Measurements from ENCODE around the gene LRRC49.
"Not testable (repeated sequence)": the region's sequence is repeated elsewhere in the genome, so short reads cannot be mapped to it uniquely, and the experiment has no call there.

The LRRC49 gene

DNA sequence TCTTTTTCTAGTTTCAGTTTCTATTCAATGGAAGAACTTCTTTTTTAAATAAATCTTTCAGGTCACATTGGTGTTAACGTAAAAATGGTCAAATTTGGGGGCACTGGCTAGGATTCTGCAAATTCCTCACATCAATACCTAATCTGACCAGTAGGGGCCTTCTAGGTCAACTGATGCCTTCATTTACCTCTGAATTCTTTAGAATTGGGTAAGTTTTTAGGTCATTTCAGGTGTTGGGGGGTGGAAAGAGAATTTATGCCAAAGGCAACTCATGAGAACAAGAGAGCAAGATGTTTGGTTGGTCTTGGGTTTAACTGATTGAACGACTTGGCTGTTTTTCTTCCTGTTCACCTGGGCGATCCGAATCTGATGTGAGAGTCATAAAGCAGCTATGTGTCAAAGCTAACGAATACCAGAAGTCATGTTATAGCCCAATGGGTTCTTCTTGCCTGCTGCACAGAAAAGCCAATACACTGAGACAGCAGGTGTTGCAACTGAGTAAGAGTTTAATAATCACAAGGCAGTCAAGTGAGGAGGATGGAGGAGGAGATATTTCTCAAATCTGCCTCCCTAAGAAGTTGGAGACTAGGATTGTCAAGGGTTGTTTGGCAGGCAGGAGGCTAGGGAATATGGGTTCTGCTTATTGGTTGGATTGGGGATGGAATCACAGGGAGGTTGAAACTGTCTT, 15.3 kb downstream of the LRRC49 start:
- Histone ChIP-seq H3K4me1 (ENCODE audit: control insufficient read depth, insufficient read depth, low read length) (no peaks in the 10 kb centered on the region), H3K9me3 (replicated peaks; ENCODE audit: low read length) (no peaks in the 10 kb centered on the region), H3K36me3 (ENCODE audit: insufficient read depth, low read length) (peaks cover 4% of the 10 kb centered on the region), H3K4me3 (ENCODE audit: low read length) (no peak overlapping the region), H3K4me2 (ENCODE audit: low read length) (no peak overlapping the region), H3K27me3 (ENCODE audit: control insufficient read depth, insufficient read depth, low read length) (no peaks in the 10 kb centered on the region), H3K9ac (ENCODE audit: low read depth, low read length) (no peak overlapping the region)

- no peaks in the 10 kb centered on the region for H3K9me3 ChIP-seq (replicated peaks; ENCODE audit: low read length)
- H3K4me2 ChIP-seq (ENCODE audit: low read length) = no peak overlapping the region
- peaks cover 4% of the 10 kb centered on the region for H3K36me3 ChIP-seq (ENCODE audit: insufficient read depth, low read length)
- no peak overlapping the region for H3K4me3 ChIP-seq (ENCODE audit: low read length)
- H3K4me1 ChIP-seq (ENCODE audit: control insufficient read depth, insufficient read depth, low read length) = no peaks in the 10 kb centered on the region
- no peak overlapping the region for H3K9ac ChIP-seq (ENCODE audit: low read depth, low read length)
- H3K27me3 ChIP-seq (ENCODE audit: control insufficient read depth, insufficient read depth, low read length) = no peaks in the 10 kb centered on the region
Measured at GRCh38 chr15:70910958-70911357, 18.3 kb downstream of the LRRC49 start.

GRCh38 chr15:70912187-70912586, 19.6 kb downstream of the LRRC49 start:
- H3K36me3 ChIP-seq (ENCODE audit: insufficient read depth, low read length) = peaks cover 4% of the 10 kb centered on the region
- H3K27me3 ChIP-seq (ENCODE audit: control insufficient read depth, insufficient read depth, low read length) = no peaks in the 10 kb centered on the region
- no peaks in the 10 kb centered on the region for H3K4me1 ChIP-seq (ENCODE audit: control insufficient read depth, insufficient read depth, low read length)
- no peak overlapping the region for H3K4me2 ChIP-seq (ENCODE audit: low read length)
- H3K4me3 ChIP-seq (ENCODE audit: low read length) = no peak overlapping the region
- no peaks in the 10 kb centered on the region for H3K9me3 ChIP-seq (replicated peaks; ENCODE audit: low read length)
- H3K9ac ChIP-seq (ENCODE audit: low read depth, low read length) = no peak overlapping the region

- no peaks in the 10 kb centered on the region for H3K4me1 ChIP-seq (ENCODE audit: control insufficient read depth, insufficient read depth, low read length)
- no peaks in the 10 kb centered on the region for H3K9me3 ChIP-seq (replicated peaks; ENCODE audit: low read length)
- H3K9ac ChIP-seq (ENCODE audit: low read depth, low read length) = no peak overlapping the region
- H3K27me3 ChIP-seq (ENCODE audit: control insufficient read depth, insufficient read depth, low read length) = no peaks in the 10 kb centered on the region
- H3K36me3 ChIP-seq (ENCODE audit: insufficient read depth, low read length) = no peaks in the 10 kb centered on the region
- H3K4me3 ChIP-seq (ENCODE audit: low read length) = no peak overlapping the region
- no peak overlapping the region for H3K4me2 ChIP-seq (ENCODE audit: low read length)
Measured at GRCh38 chr15:70916531-70916930, 23.9 kb downstream of the LRRC49 start.

DNA sequence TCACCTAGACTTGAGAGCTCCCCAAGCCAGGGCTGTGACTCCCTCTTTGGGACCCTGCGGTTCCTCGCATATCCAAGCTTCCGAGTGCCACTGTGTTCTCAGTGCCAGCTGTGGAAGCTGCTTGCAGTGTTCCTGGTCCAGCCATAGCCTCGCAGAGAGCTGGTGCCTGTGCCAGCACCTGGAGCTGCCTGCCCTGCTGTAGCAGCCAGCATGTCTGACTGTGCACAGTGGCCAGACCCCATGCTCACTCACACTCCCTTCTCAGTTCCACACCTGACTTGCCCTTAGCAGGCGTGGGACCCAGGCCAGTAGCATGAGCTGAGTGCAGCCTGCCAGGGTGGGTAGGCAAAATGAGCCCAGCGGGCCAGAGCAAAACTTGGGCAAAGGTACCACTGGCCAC, 25.3 kb downstream of the LRRC49 start:
- H3K4me3 ChIP-seq (ENCODE audit: low read length) = no peak overlapping the region
- no peak overlapping the region for H3K4me2 ChIP-seq (ENCODE audit: low read length)
- H3K4me1 ChIP-seq (ENCODE audit: control insufficient read depth, insufficient read depth, low read length) = no peaks in the 10 kb centered on the region
- H3K9ac ChIP-seq (ENCODE audit: low read depth, low read length) = no peak overlapping the region
- H3K27me3 ChIP-seq (ENCODE audit: control insufficient read depth, insufficient read depth, low read length) = no peaks in the 10 kb centered on the region
- H3K9me3 ChIP-seq (replicated peaks; ENCODE audit: low read length) = no peaks in the 10 kb centered on the region
- H3K36me3 ChIP-seq (ENCODE audit: insufficient read depth, low read length) = no peaks in the 10 kb centered on the region

- Histone ChIP-seq H3K9ac (ENCODE audit: low read depth, low read length) (no peak overlapping the region), H3K36me3 (ENCODE audit: insufficient read depth, low read length) (no peaks in the 10 kb centered on the region), H3K9me3 (replicated peaks; ENCODE audit: low read length) (no peaks in the 10 kb centered on the region), H3K4me3 (ENCODE audit: low read length) (no peak overlapping the region), H3K27me3 (ENCODE audit: control insufficient read depth, insufficient read depth, low read length) (no peaks in the 10 kb centered on the region), H3K4me1 (ENCODE audit: control insufficient read depth, insufficient read depth, low read length) (no peaks in the 10 kb centered on the region), H3K4me2 (ENCODE audit: low read length) (no peak overlapping the region)
Measured at GRCh38 chr15:70920981-70921696, 28.5 kb downstream of the LRRC49 start.

DNA sequence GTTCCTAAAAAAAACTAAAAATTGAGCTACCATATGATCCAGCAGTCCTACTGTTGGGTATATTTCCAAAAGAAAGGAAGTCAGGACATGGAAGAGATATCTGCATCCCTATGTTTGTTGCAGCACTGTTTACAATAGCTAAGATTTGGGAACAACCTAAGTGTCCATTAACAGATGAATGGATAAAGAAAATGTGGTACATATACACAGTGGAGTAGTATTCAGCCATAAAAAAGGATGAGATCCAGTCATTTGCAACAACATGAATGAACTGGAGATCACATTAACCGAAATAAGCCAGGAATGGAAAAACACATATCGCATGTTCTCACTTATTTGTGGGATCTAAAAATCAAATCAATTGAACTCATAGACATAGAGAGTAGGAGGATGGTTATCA, 29.5 kb downstream of the LRRC49 start:
- Histone ChIP-seq H3K36me3 (ENCODE audit: insufficient read depth, low read length) (no peaks in the 10 kb centered on the region), H3K4me1 (ENCODE audit: control insufficient read depth, insufficient read depth, low read length) (no peaks in the 10 kb centered on the region), H3K9ac (ENCODE audit: low read depth, low read length) (no peak overlapping the region), H3K4me3 (ENCODE audit: low read length) (no peak overlapping the region), H3K27me3 (ENCODE audit: control insufficient read depth, insufficient read depth, low read length) (no peaks in the 10 kb centered on the region), H3K9me3 (replicated peaks; ENCODE audit: low read length) (no peaks in the 10 kb centered on the region), H3K4me2 (ENCODE audit: low read length) (no peak overlapping the region)

DNA sequence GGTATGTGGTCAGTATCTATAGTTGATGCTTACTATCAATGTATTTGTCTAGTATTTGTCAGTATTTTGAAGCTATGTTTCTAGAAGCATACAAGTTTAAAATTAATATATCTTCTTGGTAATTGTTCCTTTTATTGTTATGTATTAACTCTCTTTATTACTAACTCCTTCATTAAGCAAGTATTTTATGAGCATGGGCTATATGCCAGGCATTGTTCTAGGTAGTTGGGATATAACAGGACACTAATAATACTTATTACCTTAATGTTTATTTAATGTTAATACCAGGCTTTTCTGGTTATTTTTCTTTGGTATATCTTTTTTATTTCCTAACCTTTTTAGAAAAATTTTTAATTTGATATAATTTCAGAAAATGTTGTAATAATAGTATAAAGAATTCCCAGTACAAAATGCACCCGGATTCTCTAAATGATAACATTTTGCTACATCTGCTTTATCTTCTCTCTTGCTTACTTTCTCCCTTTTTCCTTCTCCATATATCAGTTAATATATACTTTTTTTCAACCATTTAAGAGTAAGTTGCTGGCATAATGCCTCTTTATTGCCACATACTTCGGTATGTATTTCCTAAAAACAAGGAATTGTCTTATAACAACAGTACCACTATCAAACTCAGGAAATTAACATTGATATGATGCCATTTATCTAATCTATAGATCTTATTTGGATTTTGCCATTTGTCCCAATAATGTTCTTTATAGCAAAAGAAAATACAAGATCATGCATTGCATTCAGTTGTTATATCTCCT, 30.9 kb downstream of the LRRC49 start:
- H3K4me3 ChIP-seq (ENCODE audit: low read length) = no peak overlapping the region
- no peaks in the 10 kb centered on the region for H3K27me3 ChIP-seq (ENCODE audit: control insufficient read depth, insufficient read depth, low read length)
- H3K4me1 ChIP-seq (ENCODE audit: control insufficient read depth, insufficient read depth, low read length) = no peaks in the 10 kb centered on the region
- no peak overlapping the region for H3K9ac ChIP-seq (ENCODE audit: low read depth, low read length)
- H3K4me2 ChIP-seq (ENCODE audit: low read length) = no peak overlapping the region
- H3K9me3 ChIP-seq (replicated peaks; ENCODE audit: low read length) = no peaks in the 10 kb centered on the region
- H3K36me3 ChIP-seq (ENCODE audit: insufficient read depth, low read length) = no peaks in the 10 kb centered on the region

DNA sequence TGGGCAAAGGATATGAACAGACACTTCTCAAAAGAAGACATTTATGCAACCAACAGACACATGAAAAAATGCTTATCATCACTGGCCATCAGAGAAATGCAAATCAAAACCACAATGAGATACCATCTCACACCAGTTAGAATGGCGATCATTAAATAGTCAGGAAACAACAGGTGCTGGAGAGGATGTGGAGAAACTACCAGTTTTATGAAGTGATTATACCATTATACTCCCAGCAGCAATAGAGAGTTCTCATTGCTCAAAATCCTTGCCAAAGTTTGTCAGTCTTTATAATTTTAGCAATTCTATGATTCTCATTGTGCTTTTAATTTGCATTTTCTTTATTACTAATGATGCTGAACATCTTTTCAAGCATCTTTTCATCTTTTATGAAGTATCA, 34.3 kb downstream of the LRRC49 start:
- not testable (repeated sequence) for H3K9ac ChIP-seq (ENCODE audit: low read depth, low read length); H3K27me3 ChIP-seq (ENCODE audit: control insufficient read depth, insufficient read depth, low read length); H3K9me3 ChIP-seq (replicated peaks; ENCODE audit: low read length); H3K4me1 ChIP-seq (ENCODE audit: control insufficient read depth, insufficient read depth, low read length); H3K36me3 ChIP-seq (ENCODE audit: insufficient read depth, low read length); H3K4me2 ChIP-seq (ENCODE audit: low read length); H3K4me3 ChIP-seq (ENCODE audit: low read length)

- H3K4me2 ChIP-seq (ENCODE audit: low read length) = no peak overlapping the region
- no peak overlapping the region for H3K4me3 ChIP-seq (ENCODE audit: low read length)
- H3K4me1 ChIP-seq (ENCODE audit: control insufficient read depth, insufficient read depth, low read length) = no peaks in the 10 kb centered on the region
- H3K9ac ChIP-seq (ENCODE audit: low read depth, low read length) = no peak overlapping the region
- no peaks in the 10 kb centered on the region for H3K9me3 ChIP-seq (replicated peaks; ENCODE audit: low read length)
- no peaks in the 10 kb centered on the region for H3K27me3 ChIP-seq (ENCODE audit: control insufficient read depth, insufficient read depth, low read length)
- H3K36me3 ChIP-seq (ENCODE audit: insufficient read depth, low read length) = no peaks in the 10 kb centered on the region
Measured at GRCh38 chr15:70931821-70932220, 39.2 kb downstream of the LRRC49 start.

- Histone ChIP-seq H3K36me3 (ENCODE audit: insufficient read depth, low read length) (no peaks in the 10 kb centered on the region), H3K4me2 (ENCODE audit: low read length) (no peak overlapping the region), H3K4me3 (ENCODE audit: low read length) (no peak overlapping the region), H3K9me3 (replicated peaks; ENCODE audit: low read length) (no peaks in the 10 kb centered on the region), H3K4me1 (ENCODE audit: control insufficient read depth, insufficient read depth, low read length) (no peaks in the 10 kb centered on the region), H3K27me3 (ENCODE audit: control insufficient read depth, insufficient read depth, low read length) (no peaks in the 10 kb centered on the region), H3K9ac (ENCODE audit: low read depth, low read length) (no peak overlapping the region)
Measured at GRCh38 chr15:70932397-70932796, 39.8 kb downstream of the LRRC49 start.

Measured in skeletal muscle satellite cell (primary cell).